Neural progenitor cell (in vitro differentiated cells): ENCODE measurements around the gene CNTNAP2. TPM values are rescaled to one million over a fixed set of nuclear protein-coding genes. Genes with fewer than 3 reads are reported as not detected.

ENCODE experiments used
- DNase-seq: peaks from one replicate; pipeline ENCODE4 v3.0.0-alpha.2; 2016; ENCODE audit warnings: low spot score
- H2AFZ ChIP-seq: fragments of 200-600 bp; sonication (generic); replicated peaks from 2 replicates; pipeline ENCODE4 v1.6.1; 2016; ENCODE audit warnings: antibody characterized with exemption
- H3F3A ChIP-seq: fragments of 200-600 bp; sonication (generic); 2 replicates; pipeline ENCODE4 v1.6.1; 2016; ENCODE audit warnings: antibody characterized with exemption, low read depth
- H3K27ac ChIP-seq: fragments of 200-600 bp; sonication (generic); 2 replicates; pipeline ENCODE4 v1.5.1; 2016; ENCODE audit warnings: mild to moderate bottlenecking
- H3K27me3 ChIP-seq: fragments of 200-600 bp; sonication (generic); 2 replicates; pipeline ENCODE4 v1.6.1; 2016; ENCODE audit warnings: mild to moderate bottlenecking, moderate library complexity
- H3K36me3 ChIP-seq: fragments of 200-600 bp; sonication (generic); 2 replicates; pipeline ENCODE4 v1.5.1; 2016
- H3K4me1 ChIP-seq: fragments of 200-600 bp; sonication (generic); 2 replicates; pipeline ENCODE4 v1.6.1; 2016; ENCODE audit warnings: mixed run types
- H3K4me2 ChIP-seq: fragments of 200-600 bp; sonication (generic); 2 replicates; pipeline ENCODE4 v1.6.1; 2016
- H3K4me3 ChIP-seq: fragments of 200-600 bp; sonication (generic); 2 replicates; pipeline ENCODE4 v1.5.1; 2016
- H3K79me2 ChIP-seq: fragments of 200-600 bp; sonication (generic); 2 replicates; pipeline ENCODE4 v1.6.1; 2016; ENCODE audit warnings: low read depth
- H3K9ac ChIP-seq: fragments of 200-600 bp; sonication (generic); 2 replicates; pipeline ENCODE4 v1.6.1; 2016
- H3K9me3 ChIP-seq: fragments of 200-600 bp; sonication (generic); 2 replicates; pipeline ENCODE4 v1.5.1; 2016; ENCODE audit warnings: low read depth
- H4K20me1 ChIP-seq: fragments of 200-600 bp; sonication (generic); 2 replicates; pipeline ENCODE4 v1.6.1; 2016; ENCODE audit warnings: low read depth
- H3K27ac Mint-ChIP-seq: 3 replicates; pipeline ENCODE4 v1.8.0; 2021; ENCODE audit warnings: mixed read lengths
- H3K27me3 Mint-ChIP-seq: 2 replicates; pipeline ENCODE4 v1.8.0; 2022; ENCODE audit warnings: low read depth, mild to moderate bottlenecking, inconsistent platforms, moderate library complexity, mixed read lengths; ENCODE audit not compliant: insufficient read depth
- H3K36me3 Mint-ChIP-seq: 3 replicates; pipeline ENCODE4 v1.8.0; 2021; ENCODE audit warnings: mixed read lengths
- H3K4me1 Mint-ChIP-seq: 3 replicates; pipeline ENCODE4 v1.8.0; 2021; ENCODE audit warnings: mixed read lengths
- H3K4me3 Mint-ChIP-seq: 3 replicates; pipeline ENCODE4 v1.8.0; 2021; ENCODE audit warnings: mild to moderate bottlenecking, moderate library complexity, mixed read lengths
- H3K9me3 Mint-ChIP-seq: 3 replicates; pipeline ENCODE4 v1.8.0; 2020; ENCODE audit warnings: mixed read lengths
- CTCF ChIP-seq: fragments of 200-600 bp; sonication (generic); IDR thresholded peaks from 2 replicates; pipeline ENCODE4 v1.5.1; 2017; ENCODE audit warnings: antibody characterized with exemption, mild to moderate bottlenecking
- EZH2 ChIP-seq: fragments of 200-600 bp; sonication (generic); IDR thresholded peaks from 2 replicates; pipeline ENCODE4 v1.6.1; 2017; ENCODE audit warnings: antibody characterized with exemption, mild to moderate bottlenecking, moderate library complexity
- EZH2phosphoT487 ChIP-seq: fragments of 200-600 bp; sonication (generic); IDR thresholded peaks from 2 replicates; pipeline ENCODE4 v1.6.1; 2017; ENCODE audit warnings: antibody characterized with exemption
- total RNA-seq: library from RNA; depleted of rRNA; stranded (reverse); fragments of >200 nt; gene quantifications from 2 replicates; pipeline ENCODE4 v1.2.3, GENCODE V29; 2015; ENCODE audit warnings: low replicate concordance

The CNTNAP2 gene
- total RNA-seq, 1 donor from 2014 or later, result 126 TPM

GRCh38 chr7:148362541-148362940, 2245.9 kb downstream of the CNTNAP2 start:
- peaks cover 13% of the 10 kb centered on the region for H3K36me3 ChIP-seq
- H3K27ac ChIP-seq, result no peak overlapping the region
- no peak overlapping the region for H3K9ac ChIP-seq
- H3K27me3 ChIP-seq, result no peaks in the 10 kb centered on the region
- no peak overlapping the region for H3K4me2 ChIP-seq
- H2AFZ ChIP-seq, result no peak overlapping the region
- TF ChIP-seq CTCF (no peak), EZH2 (no peak), EZH2phosphoT487 (no peak)
- peaks cover 42% of the 10 kb centered on the region for H3F3A ChIP-seq
- H3K79me2 ChIP-seq, result peaks cover 81% of the 10 kb centered on the region
- H3K4me3 Mint-ChIP-seq, result no peak overlapping the region
- peaks cover 9% of the 10 kb centered on the region for H3K27me3 Mint-ChIP-seq
- H3K4me3 ChIP-seq, result no peak overlapping the region
- no peak for DNase-seq
- H3K9me3 ChIP-seq, result no peaks in the 10 kb centered on the region
- peaks cover 74% of the 10 kb centered on the region for H3K36me3 Mint-ChIP-seq
- peaks cover 5% of the 10 kb centered on the region for H3K4me1 Mint-ChIP-seq
- no peaks in the 10 kb centered on the region for H4K20me1 ChIP-seq
- H3K4me1 ChIP-seq, result peaks cover 19% of the 10 kb centered on the region
- peaks cover 76% of the 10 kb centered on the region for H3K9me3 Mint-ChIP-seq
- no peak overlapping the region for H3K27ac Mint-ChIP-seq

GRCh38 chr7:148367731-148368475, 2251.3 kb downstream of the CNTNAP2 start:
- Mint-ChIP-seq H3K4me3 (no peak overlapping the region), H3K36me3 (peaks cover 66% of the 10 kb centered on the region), H3K27me3 (peaks cover 9% of the 10 kb centered on the region), H3K4me1 (no peaks in the 10 kb centered on the region), H3K27ac (no peak overlapping the region), H3K9me3 (peaks cover 58% of the 10 kb centered on the region)
- H3K27me3 ChIP-seq, result no peaks in the 10 kb centered on the region
- no peak overlapping the region for H2AFZ ChIP-seq
- H3K4me1 ChIP-seq, result peaks cover 15% of the 10 kb centered on the region
- peak overlapping the region; percentile 42 for H3K4me2 ChIP-seq
- peak; percentile 32 for DNase-seq
- H3K9ac ChIP-seq, result no peak overlapping the region
- H3K4me3 ChIP-seq, result no peak overlapping the region
- TF ChIP-seq EZH2 (no peak), EZH2phosphoT487 (no peak), CTCF (no peak)
- no peaks in the 10 kb centered on the region for H3K9me3 ChIP-seq
- H3F3A ChIP-seq, result peaks cover 36% of the 10 kb centered on the region
- H3K79me2 ChIP-seq, result peaks cover 81% of the 10 kb centered on the region
- peak overlapping the region; percentile 81 for H3K27ac ChIP-seq
- H4K20me1 ChIP-seq, result no peaks in the 10 kb centered on the region
- peaks cover 13% of the 10 kb centered on the region for H3K36me3 ChIP-seq

GRCh38 chr7:148368562-148368961, 2252.0 kb downstream of the CNTNAP2 start:
- Histone ChIP-seq H4K20me1 (no peaks in the 10 kb centered on the region), H3K4me2 (no peak overlapping the region), H3K4me3 (no peak overlapping the region), H3K79me2 (peaks cover 81% of the 10 kb centered on the region), H3F3A (peaks cover 37% of the 10 kb centered on the region), H3K4me1 (peaks cover 15% of the 10 kb centered on the region), H3K36me3 (peaks cover 13% of the 10 kb centered on the region), H3K9ac (no peak overlapping the region), H3K9me3 (no peaks in the 10 kb centered on the region), H3K27me3 (no peaks in the 10 kb centered on the region), H3K27ac (no peak overlapping the region), H2AFZ (no peak overlapping the region)
- DNase-seq, result no peak
- Mint-ChIP-seq H3K4me3 (no peak overlapping the region), H3K27me3 (peaks cover 9% of the 10 kb centered on the region), H3K27ac (no peak overlapping the region), H3K9me3 (peaks cover 57% of the 10 kb centered on the region), H3K36me3 (peaks cover 66% of the 10 kb centered on the region), H3K4me1 (no peaks in the 10 kb centered on the region)
- TF ChIP-seq EZH2, result no peak
- no peak for TF ChIP-seq CTCF
- no peak for TF ChIP-seq EZH2phosphoT487
